ENCODE data around the gene REXO2.

Gene REXO2

DNA sequence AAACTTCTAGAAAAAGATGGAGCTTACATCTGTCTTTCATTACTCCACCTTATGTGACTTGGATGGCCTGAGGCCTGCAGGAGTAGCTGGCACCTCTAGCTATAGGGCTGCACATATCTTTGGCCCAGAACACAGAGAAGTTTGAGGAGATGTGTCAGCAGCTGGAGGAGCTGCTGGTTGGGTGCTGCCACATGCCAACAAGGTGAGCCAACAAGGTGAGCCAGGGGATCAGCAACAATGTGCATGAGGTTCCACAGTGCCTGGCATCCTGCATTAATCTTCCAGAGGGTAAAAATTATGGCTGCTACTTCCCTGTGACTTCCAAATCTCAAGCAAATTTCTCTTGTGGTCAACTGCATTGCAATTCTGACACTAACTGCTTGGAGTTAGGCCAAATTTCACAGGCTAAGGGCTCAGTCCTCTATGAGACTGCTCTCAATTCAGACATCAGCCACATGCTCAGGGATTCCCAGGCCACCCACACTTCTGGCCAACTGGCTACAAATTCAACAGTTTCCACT is 22.8 kb upstream of the REXO2 start:
- no peak for DNase-seq (ENCODE audit: low read depth)
- no peak overlapping the region for H3K4me3 ChIP-seq (ENCODE audit: low read depth, low read length)
- TF ChIP-seq, protein P1, sequence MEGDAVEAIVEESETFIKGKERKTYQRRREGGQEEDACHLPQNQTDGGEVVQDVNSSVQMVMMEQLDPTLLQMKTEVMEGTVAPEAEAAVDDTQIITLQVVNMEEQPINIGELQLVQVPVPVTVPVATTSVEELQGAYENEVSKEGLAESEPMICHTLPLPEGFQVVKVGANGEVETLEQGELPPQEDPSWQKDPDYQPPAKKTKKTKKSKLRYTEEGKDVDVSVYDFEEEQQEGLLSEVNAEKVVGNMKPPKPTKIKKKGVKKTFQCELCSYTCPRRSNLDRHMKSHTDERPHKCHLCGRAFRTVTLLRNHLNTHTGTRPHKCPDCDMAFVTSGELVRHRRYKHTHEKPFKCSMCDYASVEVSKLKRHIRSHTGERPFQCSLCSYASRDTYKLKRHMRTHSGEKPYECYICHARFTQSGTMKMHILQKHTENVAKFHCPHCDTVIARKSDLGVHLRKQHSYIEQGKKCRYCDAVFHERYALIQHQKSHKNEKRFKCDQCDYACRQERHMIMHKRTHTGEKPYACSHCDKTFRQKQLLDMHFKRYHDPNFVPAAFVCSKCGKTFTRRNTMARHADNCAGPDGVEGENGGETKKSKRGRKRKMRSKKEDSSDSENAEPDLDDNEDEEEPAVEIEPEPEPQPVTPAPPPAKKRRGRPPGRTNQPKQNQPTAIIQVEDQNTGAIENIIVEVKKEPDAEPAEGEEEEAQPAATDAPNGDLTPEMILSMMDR (IDR thresholded peaks at IDR 0.05; ENCODE audit: insufficient read depth, low read depth, low read length, missing control alignments) = no peak

DNA sequence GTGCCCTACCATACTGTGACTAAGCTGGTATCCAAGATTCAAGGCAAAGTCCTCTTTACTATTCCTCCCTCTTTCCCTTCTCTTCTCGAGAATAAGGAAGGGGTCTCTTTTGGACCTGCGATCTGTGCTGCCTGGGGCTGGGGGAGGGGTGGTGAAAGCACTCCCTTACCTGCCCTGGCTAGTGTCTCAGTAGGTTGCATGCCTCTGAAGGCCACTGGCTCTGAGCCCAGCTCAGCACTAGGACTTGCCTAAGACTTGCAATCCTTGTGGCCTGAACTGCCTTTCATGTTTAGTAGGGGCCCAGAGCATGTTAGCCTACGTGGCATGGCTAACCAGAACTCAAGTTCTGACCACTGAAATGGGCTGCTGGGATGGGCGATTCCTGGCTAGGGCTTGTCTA is 13.0 kb upstream of the REXO2 start:
- H3K4me3 ChIP-seq (ENCODE audit: low read depth, low read length) = no peak overlapping the region
- TF ChIP-seq, protein P1 (IDR thresholded peaks at IDR 0.05; ENCODE audit: insufficient read depth, low read depth, low read length, missing control alignments) = no peak
- DNase-seq (ENCODE audit: low read depth) = no peak

DNA sequence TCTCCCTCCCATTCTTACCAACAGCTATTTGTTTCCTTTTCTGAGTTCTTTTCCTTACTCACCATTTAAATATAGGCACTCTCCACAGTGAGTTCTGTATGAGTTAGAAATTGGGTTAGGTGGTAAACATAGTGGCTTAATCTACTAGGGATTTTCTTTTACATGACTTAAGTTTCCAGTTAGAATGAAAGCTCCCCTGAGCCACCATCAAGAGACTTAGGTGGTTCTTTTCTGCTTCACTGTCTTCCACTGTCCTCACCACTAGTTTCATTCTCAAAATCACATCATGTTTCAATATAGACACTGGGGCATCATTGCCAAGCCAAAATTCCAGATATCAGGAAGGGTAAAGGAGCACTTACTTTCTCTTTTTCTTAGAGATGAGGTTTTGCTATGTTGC is 9.0 kb upstream of the REXO2 start:
- H3K4me3 ChIP-seq (ENCODE audit: low read depth, low read length) = no peak overlapping the region
- DNase-seq (ENCODE audit: low read depth) = no peak
- TF ChIP-seq, protein P1 (IDR thresholded peaks at IDR 0.05; ENCODE audit: insufficient read depth, low read depth, low read length, missing control alignments) = no peak

DNA sequence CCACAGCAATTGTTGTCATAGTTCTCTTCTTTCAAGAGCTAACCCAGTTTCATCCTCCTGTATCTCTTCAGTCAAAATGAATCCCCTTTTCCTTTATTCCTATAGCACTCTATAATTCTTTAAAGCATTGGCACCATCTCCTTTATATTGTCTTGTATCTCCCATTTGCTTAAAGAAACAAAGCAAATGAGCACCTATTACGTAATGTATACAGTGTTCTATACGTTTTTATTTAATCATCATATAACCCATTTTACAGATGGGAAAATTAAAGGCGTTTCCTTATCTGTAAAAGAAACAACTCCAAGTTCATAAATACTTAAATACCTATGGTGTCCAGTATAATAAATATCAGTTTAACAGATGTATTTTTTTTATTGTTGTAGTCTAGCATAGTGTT is 6.4 kb upstream of the REXO2 start:
- no peak overlapping the region for H3K4me3 ChIP-seq (ENCODE audit: low read depth, low read length)
- DNase-seq (ENCODE audit: low read depth) = no peak
- TF ChIP-seq, protein P1 (IDR thresholded peaks at IDR 0.05; ENCODE audit: insufficient read depth, low read depth, low read length, missing control alignments) = no peak

DNA sequence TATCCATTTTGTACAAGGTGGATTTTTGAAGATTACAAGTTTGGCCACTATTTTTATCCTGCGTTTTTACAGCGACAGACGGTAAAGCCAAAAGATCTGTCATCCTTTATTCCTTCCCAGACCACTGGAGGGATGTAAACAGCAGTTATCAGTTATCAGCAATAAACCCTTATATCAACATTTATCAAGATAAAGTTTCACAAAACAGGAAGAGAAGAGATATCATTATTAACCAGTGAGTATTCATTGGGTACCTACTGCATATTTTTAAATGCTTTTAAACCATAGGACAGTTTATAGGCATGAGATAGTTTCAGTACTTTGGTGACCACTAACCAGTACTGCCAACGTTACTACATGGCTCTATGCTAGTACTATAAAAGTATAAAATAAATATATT is 5.9 kb upstream of the REXO2 start:
- no peak overlapping the region for H3K4me3 ChIP-seq (ENCODE audit: low read depth, low read length)
- TF ChIP-seq, protein P1 (IDR thresholded peaks at IDR 0.05; ENCODE audit: insufficient read depth, low read depth, low read length, missing control alignments) = no peak
- no peak for DNase-seq (ENCODE audit: low read depth)

DNA sequence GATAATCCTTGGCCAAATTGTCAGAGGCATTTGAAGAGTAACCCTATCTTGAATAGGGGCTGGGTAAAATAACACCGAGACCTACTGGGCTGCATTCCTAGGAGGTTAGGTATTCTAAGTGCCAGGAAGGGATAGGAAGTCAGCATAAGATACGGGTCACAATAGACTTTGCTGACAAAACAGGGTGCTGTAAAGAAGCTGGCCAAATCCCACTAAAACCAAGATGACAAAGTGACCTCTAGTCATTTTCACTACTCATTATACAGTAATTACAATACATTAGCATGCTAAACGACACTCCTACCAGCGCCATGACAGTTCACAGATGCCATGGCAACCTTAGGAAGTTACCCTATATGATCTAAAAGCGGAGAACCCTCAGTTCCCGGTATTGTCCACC is 964 bp upstream of the REXO2 start:
- no peak overlapping the region for H3K4me3 ChIP-seq (ENCODE audit: low read depth, low read length)
- no peak for DNase-seq (ENCODE audit: low read depth)

More for the DNA sequence above, 964 bp upstream of the REXO2 start:
- TF ChIP-seq, protein P1 (IDR thresholded peaks at IDR 0.05; ENCODE audit: insufficient read depth, low read depth, low read length, missing control alignments) = no peak
